HUDEP-2 (cell line): ENCODE data around the gene UGGT1.

Source experiments
- DNase-seq, 76 experiments: peaks; one replicate each; lab custom pipeline; 2025; ENCODE audit not compliant: unreplicated experiment in 76 of 76; lab: John Stamatoyannopoulos, UW

UGGT1 gene

GRCh38 chr2:128103407-128103806, 12.4 kb downstream of the UGGT1 start:
- DNase-seq: no peak

GRCh38 chr2:128105072-128105471, 14.1 kb downstream of the UGGT1 start:
- no peak for DNase-seq

- DNase-seq: no peak
These were observed 17.2 kb downstream of the UGGT1 start for GRCh38 chr2:128108166-128108565.

- DNase-seq: no peak
These were observed 18.2 kb downstream of the UGGT1 start for GRCh38 chr2:128109243-128109642.

- DNase-seq: no peak
These were observed 25.1 kb downstream of the UGGT1 start for GRCh38 chr2:128115921-128116623.

GRCh38 chr2:128134573-128134972, 43.6 kb downstream of the UGGT1 start:
- no peak for DNase-seq

GRCh38 chr2:128137094-128137616, 46.2 kb downstream of the UGGT1 start:
- no peak for DNase-seq

- DNase-seq: no peak
These were observed 48.6 kb downstream of the UGGT1 start for GRCh38 chr2:128139624-128140023.

- no peak for DNase-seq
These were observed 54.7 kb downstream of the UGGT1 start for GRCh38 chr2:128145651-128146050.

GRCh38 chr2:128153786-128154185, 62.8 kb downstream of the UGGT1 start:
- DNase-seq: no peak

GRCh38 chr2:128154225-128154624, 63.2 kb downstream of the UGGT1 start:
- DNase-seq: no peak

GRCh38 chr2:128155970-128156369, 65.0 kb downstream of the UGGT1 start:
- DNase-seq: no peak

GRCh38 chr2:128156812-128157211, 65.8 kb downstream of the UGGT1 start:
- DNase-seq: no peak

GRCh38 chr2:128157644-128158043, 66.6 kb downstream of the UGGT1 start:
- DNase-seq: no peak

- no peak for DNase-seq
These were observed 67.2 kb downstream of the UGGT1 start for GRCh38 chr2:128158176-128158575.

- DNase-seq: no peak
These were observed 68.4 kb downstream of the UGGT1 start for GRCh38 chr2:128159437-128159836.

- DNase-seq: no peak
These were observed 69.7 kb downstream of the UGGT1 start for GRCh38 chr2:128160616-128161275.

- DNase-seq: no peak
These were observed 71.3 kb downstream of the UGGT1 start for GRCh38 chr2:128162266-128162665.

GRCh38 chr2:128164311-128164710, 73.3 kb downstream of the UGGT1 start:
- DNase-seq: no peak

GRCh38 chr2:128166746-128167353, 75.8 kb downstream of the UGGT1 start:
- no peak for DNase-seq

- DNase-seq: no peak
These were observed 78.1 kb downstream of the UGGT1 start for GRCh38 chr2:128169094-128169493.

GRCh38 chr2:128169497-128169896, 78.5 kb downstream of the UGGT1 start:
- no peak for DNase-seq
